Measurements from ENCODE around the gene ST8SIA2.

The ST8SIA2 gene

GRCh38 chr15:92376109-92376508 lies 17.6 kb upstream of the ST8SIA2 start:
- WGBS, 2 experiments, result 88 to 92% methylated on average over 3 of the region's 3 CpGs
- no peaks in the 10 kb centered on the region for H3K36me3 ChIP-seq (ENCODE audit: control insufficient read depth, insufficient read depth, low read length)
- H3K9me3 ChIP-seq (ENCODE audit: control insufficient read depth, low read length), result no peaks in the 10 kb centered on the region
- H3K27ac ChIP-seq (ENCODE audit: insufficient read depth, low read depth, low read length, poor library complexity, severe bottlenecking), result no peak overlapping the region
- H3K4me3 ChIP-seq (ENCODE audit: insufficient read depth, low read depth, low read length), result no peak overlapping the region
- no peaks in the 10 kb centered on the region for H3K27me3 ChIP-seq (ENCODE audit: control insufficient read depth, insufficient read depth, low read length, poor library complexity, severe bottlenecking)
- H3K4me1 ChIP-seq (ENCODE audit: control insufficient read depth, insufficient read depth, low read length), result peaks cover 7% of the 10 kb centered on the region

GRCh38 chr15:92377083-92377789 lies 16.4 kb upstream of the ST8SIA2 start:
- no peaks in the 10 kb centered on the region for H3K9me3 ChIP-seq (ENCODE audit: control insufficient read depth, low read length)
- no peak overlapping the region for H3K27ac ChIP-seq (ENCODE audit: insufficient read depth, low read depth, low read length, poor library complexity, severe bottlenecking)
- H3K27me3 ChIP-seq (ENCODE audit: control insufficient read depth, insufficient read depth, low read length, poor library complexity, severe bottlenecking), result no peaks in the 10 kb centered on the region
- H3K36me3 ChIP-seq (ENCODE audit: control insufficient read depth, insufficient read depth, low read length), result no peaks in the 10 kb centered on the region
- H3K4me3 ChIP-seq (ENCODE audit: insufficient read depth, low read depth, low read length), result no peak overlapping the region
- peaks cover 7% of the 10 kb centered on the region for H3K4me1 ChIP-seq (ENCODE audit: control insufficient read depth, insufficient read depth, low read length)
- 94% methylated on average over 10 of the region's 10 CpGs for WGBS, 2 experiments

- Histone ChIP-seq H3K4me1 (ENCODE audit: control insufficient read depth, insufficient read depth, low read length) (no peaks in the 10 kb centered on the region), H3K27me3 (ENCODE audit: control insufficient read depth, insufficient read depth, low read length, poor library complexity, severe bottlenecking) (no peaks in the 10 kb centered on the region), H3K9me3 (ENCODE audit: control insufficient read depth, low read length) (no peaks in the 10 kb centered on the region), H3K4me3 (ENCODE audit: insufficient read depth, low read depth, low read length) (no peak overlapping the region), H3K27ac (ENCODE audit: insufficient read depth, low read depth, low read length, poor library complexity, severe bottlenecking) (no peak overlapping the region), H3K36me3 (ENCODE audit: control insufficient read depth, insufficient read depth, low read length) (no peaks in the 10 kb centered on the region)
- 46 to 48% methylated on average over 10 of the region's 10 CpGs for WGBS, 2 experiments
Observed at GRCh38 chr15:92383519-92384324, 10.0 kb upstream of the ST8SIA2 start.

- 79 to 85% methylated on average over 2 of the region's 2 CpGs for WGBS, 2 experiments
- H3K4me3 ChIP-seq (ENCODE audit: insufficient read depth, low read depth, low read length), result no peak overlapping the region
- H3K4me1 ChIP-seq (ENCODE audit: control insufficient read depth, insufficient read depth, low read length), result no peaks in the 10 kb centered on the region
- H3K36me3 ChIP-seq (ENCODE audit: control insufficient read depth, insufficient read depth, low read length), result no peaks in the 10 kb centered on the region
- no peaks in the 10 kb centered on the region for H3K27me3 ChIP-seq (ENCODE audit: control insufficient read depth, insufficient read depth, low read length, poor library complexity, severe bottlenecking)
- H3K9me3 ChIP-seq (ENCODE audit: control insufficient read depth, low read length), result no peaks in the 10 kb centered on the region
- no peak overlapping the region for H3K27ac ChIP-seq (ENCODE audit: insufficient read depth, low read depth, low read length, poor library complexity, severe bottlenecking)
Observed at GRCh38 chr15:92384381-92384780, 9.3 kb upstream of the ST8SIA2 start.

- no peaks in the 10 kb centered on the region for H3K36me3 ChIP-seq (ENCODE audit: control insufficient read depth, insufficient read depth, low read length)
- H3K4me1 ChIP-seq (ENCODE audit: control insufficient read depth, insufficient read depth, low read length), result no peaks in the 10 kb centered on the region
- no peaks in the 10 kb centered on the region for H3K9me3 ChIP-seq (ENCODE audit: control insufficient read depth, low read length)
- no peak overlapping the region for H3K27ac ChIP-seq (ENCODE audit: insufficient read depth, low read depth, low read length, poor library complexity, severe bottlenecking)
- 88 to 91% methylated on average over 2 of the region's 2 CpGs for WGBS, 2 experiments
- no peak overlapping the region for H3K4me3 ChIP-seq (ENCODE audit: insufficient read depth, low read depth, low read length)
- no peaks in the 10 kb centered on the region for H3K27me3 ChIP-seq (ENCODE audit: control insufficient read depth, insufficient read depth, low read length, poor library complexity, severe bottlenecking)
Observed at GRCh38 chr15:92385096-92385495, 8.6 kb upstream of the ST8SIA2 start.

GRCh38 chr15:92391640-92392039 lies 2.0 kb upstream of the ST8SIA2 start:
- Histone ChIP-seq H3K9me3 (ENCODE audit: control insufficient read depth, low read length) (no peaks in the 10 kb centered on the region), H3K27ac (ENCODE audit: insufficient read depth, low read depth, low read length, poor library complexity, severe bottlenecking) (no peak overlapping the region), H3K36me3 (ENCODE audit: control insufficient read depth, insufficient read depth, low read length) (no peaks in the 10 kb centered on the region), H3K4me3 (ENCODE audit: insufficient read depth, low read depth, low read length) (no peak overlapping the region), H3K4me1 (ENCODE audit: control insufficient read depth, insufficient read depth, low read length) (peaks cover 18% of the 10 kb centered on the region), H3K27me3 (ENCODE audit: control insufficient read depth, insufficient read depth, low read length, poor library complexity, severe bottlenecking) (peaks cover 16% of the 10 kb centered on the region)
- WGBS, 2 experiments, result 42 to 43% methylated on average over 4 of the region's 4 CpGs

- H3K9me3 ChIP-seq (ENCODE audit: control insufficient read depth, low read length), result no peaks in the 10 kb centered on the region
- 9 to 14% methylated on average over 7 of the region's 7 CpGs for WGBS, 2 experiments
- peaks cover 21% of the 10 kb centered on the region for H3K4me1 ChIP-seq (ENCODE audit: control insufficient read depth, insufficient read depth, low read length)
- H3K4me3 ChIP-seq (ENCODE audit: insufficient read depth, low read depth, low read length), result peak overlapping the region; percentile 92
- no peak overlapping the region for H3K27ac ChIP-seq (ENCODE audit: insufficient read depth, low read depth, low read length, poor library complexity, severe bottlenecking)
- H3K36me3 ChIP-seq (ENCODE audit: control insufficient read depth, insufficient read depth, low read length), result no peaks in the 10 kb centered on the region
- peaks cover 16% of the 10 kb centered on the region for H3K27me3 ChIP-seq (ENCODE audit: control insufficient read depth, insufficient read depth, low read length, poor library complexity, severe bottlenecking)
Observed at GRCh38 chr15:92392462-92392861, 1.2 kb upstream of the ST8SIA2 start.

- 0 to 1% methylated on average over 34 of the region's 34 CpGs for WGBS, 2 experiments
Observed at GRCh38 chr15:92393980-92394308, 263 bp downstream of the ST8SIA2 start.

GRCh38 chr15:92394309-92395097 lies 822 bp downstream of the ST8SIA2 start:
- H3K36me3 ChIP-seq (ENCODE audit: control insufficient read depth, insufficient read depth, low read length), result no peaks in the 10 kb centered on the region
- H3K4me3 ChIP-seq (ENCODE audit: insufficient read depth, low read depth, low read length), result peak overlapping the region; percentile 92
- 0 to 1% methylated on average over 78 of the region's 78 CpGs for WGBS, 2 experiments
- H3K27ac ChIP-seq (ENCODE audit: insufficient read depth, low read depth, low read length, poor library complexity, severe bottlenecking), result peak overlapping the region; percentile 96
- peaks cover 16% of the 10 kb centered on the region for H3K27me3 ChIP-seq (ENCODE audit: control insufficient read depth, insufficient read depth, low read length, poor library complexity, severe bottlenecking)
- no peaks in the 10 kb centered on the region for H3K9me3 ChIP-seq (ENCODE audit: control insufficient read depth, low read length)
- H3K4me1 ChIP-seq (ENCODE audit: control insufficient read depth, insufficient read depth, low read length), result peaks cover 21% of the 10 kb centered on the region

More at GRCh38 chr15:92393980-92394308, 263 bp downstream of the ST8SIA2 start:
- peaks cover 21% of the 10 kb centered on the region for H3K4me1 ChIP-seq (ENCODE audit: control insufficient read depth, insufficient read depth, low read length)
- peak overlapping the region; percentile 96 for H3K27ac ChIP-seq (ENCODE audit: insufficient read depth, low read depth, low read length, poor library complexity, severe bottlenecking)
- peaks cover 16% of the 10 kb centered on the region for H3K27me3 ChIP-seq (ENCODE audit: control insufficient read depth, insufficient read depth, low read length, poor library complexity, severe bottlenecking)
- peak overlapping the region; percentile 92 for H3K4me3 ChIP-seq (ENCODE audit: insufficient read depth, low read depth, low read length)
- H3K36me3 ChIP-seq (ENCODE audit: control insufficient read depth, insufficient read depth, low read length), result no peaks in the 10 kb centered on the region
- H3K9me3 ChIP-seq (ENCODE audit: control insufficient read depth, low read length), result no peaks in the 10 kb centered on the region

GRCh38 chr15:92395098-92395635 lies 1.5 kb downstream of the ST8SIA2 start:
- WGBS, 2 experiments, result 14 to 15% methylated on average over 22 of the region's 22 CpGs
- Histone ChIP-seq H3K27ac (ENCODE audit: insufficient read depth, low read depth, low read length, poor library complexity, severe bottlenecking) (no peak overlapping the region), H3K27me3 (ENCODE audit: control insufficient read depth, insufficient read depth, low read length, poor library complexity, severe bottlenecking) (peaks cover 16% of the 10 kb centered on the region)

More at GRCh38 chr15:92395098-92395635, 1.5 kb downstream of the ST8SIA2 start:
- peaks cover 21% of the 10 kb centered on the region for H3K4me1 ChIP-seq (ENCODE audit: control insufficient read depth, insufficient read depth, low read length)
- H3K4me3 ChIP-seq (ENCODE audit: insufficient read depth, low read depth, low read length), result peak overlapping the region; percentile 92
- no peaks in the 10 kb centered on the region for H3K36me3 ChIP-seq (ENCODE audit: control insufficient read depth, insufficient read depth, low read length)
- H3K9me3 ChIP-seq (ENCODE audit: control insufficient read depth, low read length), result no peaks in the 10 kb centered on the region

Data from ectodermal cell (in vitro differentiated cells).